HL-60/S4 treated with phorbol 12-myristate 13-acetate at 8.2 ng/mL for 4 days and 3 days (cell line): ENCODE measurements around the gene MPPED2.

ENCODE experiments used
- in situ Hi-C: fragments of 300-500 bp; cut with MboI; formaldehyde crosslinking; loops from 2 replicates; pipeline ENCODE4 v1.15.0; 2022; ENCODE audit warnings: low sequenced_read_pairs

The MPPED2 gene

DNA sequence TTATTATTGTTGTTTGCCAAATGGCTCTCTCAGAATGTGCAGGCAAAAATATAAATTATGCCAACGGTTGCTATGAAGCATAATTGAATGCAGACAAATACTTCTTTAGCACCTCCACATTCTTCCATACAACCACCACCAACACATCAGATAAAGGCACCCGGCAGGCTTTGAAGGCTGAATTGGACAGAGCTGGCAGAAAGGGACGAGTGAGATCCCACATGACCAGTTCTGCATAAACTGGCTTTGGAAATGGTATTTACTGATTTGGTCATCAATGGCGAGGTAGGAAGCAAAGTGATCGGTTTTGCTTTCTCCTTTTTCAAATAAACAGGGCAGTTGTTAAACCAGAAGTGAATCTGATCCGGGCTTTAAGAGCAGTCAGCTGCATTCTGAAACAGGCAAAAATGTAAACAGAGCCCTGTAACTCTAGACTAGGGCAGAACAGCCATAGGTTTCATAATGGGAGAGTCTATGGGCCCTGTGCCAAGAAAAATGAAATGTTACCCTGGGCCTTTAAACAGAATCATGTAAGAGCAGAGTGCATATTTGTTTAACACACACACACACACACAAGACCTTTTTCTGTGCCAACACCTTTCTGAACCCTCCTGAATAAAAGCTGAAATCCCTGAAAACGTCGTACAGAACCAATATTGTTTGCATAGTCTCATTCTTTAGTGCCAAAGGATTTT, 97.7 kb downstream of the MPPED2 start:
- in situ Hi-C loops = no loop called here

DNA sequence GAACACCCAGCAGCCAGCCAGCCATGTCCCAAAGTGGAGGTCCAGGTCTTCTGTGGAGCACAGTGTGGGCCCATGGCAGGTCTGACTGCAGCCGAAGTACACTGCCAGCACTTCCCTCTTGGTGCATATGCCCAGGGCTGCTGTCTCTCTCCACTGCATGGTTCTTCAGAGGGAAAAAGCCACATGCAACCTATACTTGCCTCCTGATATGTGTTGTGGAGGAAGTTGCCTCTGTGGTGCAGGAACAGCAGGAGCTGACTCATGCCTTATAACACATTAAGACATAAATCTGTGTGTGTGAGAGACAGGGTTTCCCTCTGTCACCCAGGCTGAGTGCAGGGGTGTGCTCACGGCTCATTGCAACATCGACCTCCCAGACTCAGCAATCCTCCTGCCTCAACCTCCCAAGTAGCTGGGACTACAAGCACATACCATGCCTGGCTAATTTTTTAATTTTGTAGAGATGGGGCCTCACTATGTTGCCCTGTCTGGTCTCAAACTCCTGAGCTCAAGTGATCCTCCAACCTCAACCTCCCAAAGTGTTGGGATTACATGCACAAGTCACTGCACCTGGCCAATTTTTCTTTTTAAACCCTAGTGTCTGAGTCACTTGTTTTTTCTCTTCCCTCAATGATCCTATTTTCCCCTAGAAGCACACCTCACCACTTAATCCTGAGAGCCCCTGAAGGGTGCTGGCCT, 98.8 kb downstream of the MPPED2 start:
- in situ Hi-C loops = no loop called here

DNA sequence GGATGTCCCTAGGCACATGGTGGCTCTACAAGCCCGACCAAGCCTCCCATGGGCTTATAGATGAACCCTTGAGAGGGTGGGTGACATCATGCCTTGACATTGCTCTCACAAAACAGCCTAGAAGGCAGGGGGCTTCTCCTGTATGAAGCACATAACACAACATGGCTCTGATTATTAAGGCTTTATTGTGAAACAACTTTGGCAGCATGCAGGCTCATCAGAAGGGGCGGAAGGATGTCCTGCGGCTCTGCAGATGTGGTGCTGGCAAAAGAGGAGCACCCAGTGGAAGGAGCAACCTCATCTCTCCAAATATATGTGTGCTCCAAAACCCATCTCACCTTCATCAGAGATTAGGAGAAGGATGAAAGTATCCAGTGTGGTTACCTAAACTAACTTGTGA, 100.4 kb downstream of the MPPED2 start:
- in situ Hi-C loops = no loop called here

DNA sequence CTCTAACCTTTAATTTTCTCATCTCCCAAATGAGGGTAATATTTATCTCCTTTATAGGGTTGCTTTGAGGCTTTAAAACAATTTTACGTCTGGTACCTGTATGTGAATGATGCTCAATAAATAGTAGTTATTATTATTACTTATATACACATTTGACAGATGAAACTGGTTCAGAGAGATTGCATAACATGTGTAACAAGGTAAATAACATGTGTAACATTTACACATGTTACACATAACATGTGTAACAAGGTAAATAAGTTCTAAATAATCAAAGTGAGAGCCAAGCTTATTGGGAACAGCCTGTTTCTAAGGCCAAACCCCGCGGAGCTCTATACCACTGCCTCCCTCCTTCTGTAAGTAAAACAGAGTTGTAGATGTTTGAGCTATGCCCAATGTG, 100.9 kb downstream of the MPPED2 start:
- in situ Hi-C loops = no loop called here

DNA sequence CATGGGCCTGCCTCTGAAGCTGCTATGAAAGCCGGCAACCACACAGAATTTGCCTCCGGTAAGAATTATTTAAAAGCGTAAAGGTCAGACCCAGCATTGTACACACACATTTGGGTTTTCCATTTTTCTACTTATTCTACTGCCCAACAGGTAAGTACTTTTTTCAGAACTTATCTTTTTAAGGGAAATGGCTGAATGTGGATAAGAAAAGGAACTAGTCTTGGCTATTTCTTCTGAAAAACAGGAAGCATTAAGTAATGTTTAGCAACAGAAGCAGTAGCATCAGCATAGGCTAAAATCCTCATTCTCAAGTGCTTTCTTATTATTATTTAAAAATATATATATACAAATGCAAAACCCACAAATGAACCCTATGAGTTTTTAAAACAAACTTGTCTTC, 103.1 kb downstream of the MPPED2 start:
- in situ Hi-C loops = no loop called here

DNA sequence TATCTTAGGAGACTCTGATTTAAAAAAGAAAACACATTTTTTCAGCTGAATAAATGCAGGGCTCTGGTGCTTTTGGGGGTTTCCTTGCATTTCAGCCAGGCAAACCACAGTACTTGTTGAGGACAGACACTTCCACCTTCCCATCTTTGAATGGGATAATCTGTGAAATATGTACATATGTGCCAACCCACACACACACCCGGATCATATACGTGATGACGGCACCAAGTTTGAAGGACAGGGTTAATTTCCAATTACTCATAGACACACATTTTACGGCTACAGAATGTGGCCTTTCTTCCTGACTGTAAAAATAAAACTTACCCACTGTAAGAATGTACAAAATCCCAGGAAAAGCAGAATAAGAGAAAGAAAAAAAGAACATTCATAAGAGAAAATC, 104.4 kb downstream of the MPPED2 start:
- in situ Hi-C loops = no loop called here

DNA sequence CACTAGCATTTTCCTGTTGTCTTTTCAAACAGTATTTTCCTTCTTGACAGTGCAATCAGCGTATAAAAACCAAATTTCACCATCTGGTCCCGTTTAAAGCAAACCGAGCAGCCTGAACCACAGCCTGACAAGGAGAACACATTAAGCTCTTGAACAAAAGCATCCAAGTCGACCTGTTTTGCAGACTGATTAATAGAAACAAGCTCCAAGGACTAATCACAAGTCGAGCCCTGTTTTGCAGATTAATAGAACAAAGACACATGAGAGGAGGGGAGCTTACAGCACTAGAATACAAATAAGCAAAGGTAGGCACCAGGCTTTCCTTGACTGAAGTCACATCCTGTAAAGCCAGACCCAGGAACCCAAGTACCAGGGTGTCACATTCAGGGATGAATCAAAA, 104.8 kb downstream of the MPPED2 start:
- in situ Hi-C loops = no loop called here

DNA sequence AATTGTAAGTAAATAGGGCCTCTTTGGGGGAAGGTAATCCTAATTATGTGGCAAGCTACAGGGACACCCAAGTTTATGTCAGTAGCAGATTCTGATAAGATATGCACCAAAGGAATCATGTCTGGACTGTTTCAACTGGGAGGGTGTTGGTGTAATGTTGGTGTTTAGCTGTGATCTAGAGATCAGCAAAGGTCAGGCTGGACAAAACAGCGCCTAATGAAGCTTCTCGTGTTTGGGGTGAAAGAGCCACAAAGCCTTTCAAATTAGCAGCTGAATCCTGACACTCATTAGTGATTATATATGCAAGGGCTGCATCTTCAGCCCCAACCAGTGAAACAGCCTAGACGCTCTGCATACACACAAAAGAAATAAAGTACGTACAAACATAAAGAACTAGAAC, 106.3 kb downstream of the MPPED2 start:
- in situ Hi-C loops = no loop called here

DNA sequence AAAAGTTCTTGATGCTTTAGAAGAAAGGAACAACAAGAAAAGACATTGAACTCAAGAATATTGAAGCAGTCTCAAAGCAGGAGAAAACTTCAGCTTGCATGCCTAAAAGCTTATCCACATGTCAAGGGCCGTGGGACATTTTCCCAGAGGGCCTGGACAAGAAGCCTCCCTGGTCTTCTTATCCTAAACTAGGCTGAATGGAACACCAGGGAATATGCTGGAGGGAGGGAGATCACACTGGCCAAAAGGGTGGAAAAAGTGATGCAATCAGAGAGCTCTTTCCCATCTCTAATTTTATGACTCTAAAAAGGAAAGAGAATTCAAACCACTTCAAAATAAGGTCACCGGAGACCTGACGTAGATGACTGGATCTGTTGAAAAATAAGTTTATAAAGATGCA, 107.2 kb downstream of the MPPED2 start:
- in situ Hi-C loops = no loop called here

DNA sequence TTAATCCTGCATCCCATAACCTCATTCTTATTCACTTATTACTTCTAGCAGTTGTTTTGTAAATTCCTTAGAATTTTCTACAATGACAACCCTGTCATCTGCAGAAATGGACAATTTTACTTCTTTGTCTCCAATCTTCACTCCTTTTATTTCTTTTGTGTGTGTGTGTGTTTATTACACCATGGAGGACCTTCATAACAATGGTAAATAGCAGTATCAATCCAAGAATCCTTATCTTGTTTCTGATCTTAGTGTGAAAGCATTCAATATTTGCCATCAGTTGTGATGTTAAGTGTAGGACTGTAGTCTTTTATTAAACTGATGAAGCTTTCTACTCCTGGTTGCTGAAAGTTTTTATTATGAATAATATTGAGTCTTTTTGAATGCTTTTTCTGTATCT, 109.1 kb downstream of the MPPED2 start:
- in situ Hi-C loops = no loop called here

DNA sequence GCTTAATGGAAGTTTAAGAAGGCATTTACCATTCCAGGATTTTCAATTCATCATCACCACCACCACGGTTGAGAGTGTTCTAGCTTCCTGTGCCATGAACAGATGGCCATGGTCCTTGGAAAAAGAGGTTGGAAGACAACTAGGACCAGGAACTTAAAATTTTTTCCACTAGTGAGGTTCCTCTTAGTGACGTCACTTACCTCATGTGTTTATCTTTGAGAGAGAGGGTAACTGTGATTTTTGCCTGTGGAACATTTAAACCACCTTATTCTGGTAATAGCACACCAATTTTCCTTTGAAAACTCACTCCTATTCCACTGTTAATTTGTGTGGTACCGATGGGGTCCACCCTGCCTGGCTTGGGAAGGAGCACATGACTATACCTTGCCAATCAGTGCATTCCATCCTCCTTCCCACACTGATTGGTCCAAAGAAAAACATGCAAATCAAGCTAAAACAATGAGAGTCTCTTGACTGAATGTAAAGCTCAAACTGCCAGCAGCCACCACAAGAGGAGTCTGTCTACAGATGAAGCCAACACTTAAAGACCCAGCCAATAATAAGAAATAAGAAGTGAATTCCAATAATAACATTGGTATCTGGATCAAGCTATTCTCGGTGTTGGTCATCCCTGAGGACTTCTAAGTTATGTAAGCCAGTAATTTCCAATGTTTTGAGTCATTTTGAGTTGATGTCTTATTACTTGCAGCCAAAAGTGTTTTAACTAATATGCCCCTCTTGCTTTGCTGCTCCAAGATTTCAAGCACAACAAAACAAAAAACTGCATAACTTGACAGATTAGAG, 111.8 kb downstream of the MPPED2 start:
- in situ Hi-C loops = no loop called here

DNA sequence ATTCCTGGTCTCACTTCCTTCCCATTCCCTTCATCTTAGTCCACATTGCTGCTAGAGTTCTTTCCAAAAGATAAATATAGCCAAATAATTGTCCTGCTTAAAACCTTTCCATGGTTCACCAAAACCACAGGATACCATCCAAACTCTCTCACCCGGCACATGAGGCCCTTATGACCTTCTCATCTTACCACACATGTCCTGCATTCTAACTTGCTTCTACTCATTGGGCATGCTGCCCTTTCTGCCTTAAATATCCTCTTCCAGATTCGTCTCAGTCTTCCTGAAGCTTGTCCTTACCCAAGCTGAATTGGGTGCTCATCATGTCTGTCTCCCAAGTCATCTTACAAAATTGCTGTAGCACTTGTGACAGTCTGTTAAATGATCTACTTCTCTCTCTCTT, 114.9 kb downstream of the MPPED2 start:
- in situ Hi-C loops = no loop called here

DNA sequence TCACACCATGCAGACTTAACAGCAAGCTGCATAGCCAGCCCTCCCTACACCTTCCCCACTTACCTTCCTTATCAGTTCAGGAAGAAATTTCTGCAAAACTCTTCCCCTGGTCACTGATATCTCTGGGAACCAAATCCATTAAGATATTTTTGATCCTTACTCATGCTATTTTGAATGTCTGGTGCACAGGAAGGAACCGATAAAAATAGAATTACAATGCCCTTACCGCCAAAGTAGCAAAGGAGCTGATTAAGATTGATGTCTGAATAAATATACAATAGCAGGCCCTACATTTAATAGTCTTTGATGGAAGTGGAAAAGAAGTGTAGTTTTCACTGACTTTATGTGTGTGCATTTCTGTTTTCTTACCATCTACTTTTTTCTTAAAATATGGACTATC, 117.3 kb downstream of the MPPED2 start:
- in situ Hi-C loops = no loop called here

DNA sequence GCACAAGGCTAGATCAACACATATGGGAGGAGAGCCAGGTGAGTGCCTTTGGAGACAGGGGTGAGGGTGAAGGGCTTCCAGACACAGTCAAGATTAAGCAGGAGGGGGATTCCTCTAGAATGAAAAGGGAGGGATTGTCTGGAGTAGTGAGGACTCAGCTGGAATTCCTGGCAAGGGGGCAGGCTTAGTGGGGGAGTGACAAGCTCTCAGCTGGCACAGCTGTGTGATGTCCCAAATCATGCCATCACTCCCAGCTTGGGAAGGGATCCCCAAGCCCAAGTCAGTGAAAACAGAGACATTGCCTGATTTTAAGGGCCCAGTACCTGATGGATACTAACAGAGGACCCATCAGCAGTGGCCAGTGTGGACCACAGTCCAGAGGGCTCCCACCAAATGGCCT, 119.0 kb downstream of the MPPED2 start:
- in situ Hi-C loops = no loop called here

DNA sequence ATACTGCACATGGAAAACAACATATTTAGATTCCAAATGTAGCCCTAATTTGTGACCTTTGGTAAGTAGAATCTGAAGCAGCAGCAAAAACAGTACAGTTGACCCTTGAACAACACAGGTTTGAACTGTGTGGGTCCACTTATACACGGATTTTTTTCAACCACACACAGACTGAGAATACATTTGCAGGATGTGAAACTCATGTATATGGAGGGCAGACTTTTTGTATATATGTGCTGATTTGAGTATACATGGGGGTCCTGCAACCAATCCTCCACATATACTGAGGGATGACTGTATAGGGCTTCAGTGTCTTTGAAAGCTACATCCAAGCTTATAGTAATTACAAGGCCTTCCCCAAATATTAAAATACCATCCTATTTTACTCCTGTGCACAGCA, 120.5 kb downstream of the MPPED2 start:
- in situ Hi-C loops = no loop called here

DNA sequence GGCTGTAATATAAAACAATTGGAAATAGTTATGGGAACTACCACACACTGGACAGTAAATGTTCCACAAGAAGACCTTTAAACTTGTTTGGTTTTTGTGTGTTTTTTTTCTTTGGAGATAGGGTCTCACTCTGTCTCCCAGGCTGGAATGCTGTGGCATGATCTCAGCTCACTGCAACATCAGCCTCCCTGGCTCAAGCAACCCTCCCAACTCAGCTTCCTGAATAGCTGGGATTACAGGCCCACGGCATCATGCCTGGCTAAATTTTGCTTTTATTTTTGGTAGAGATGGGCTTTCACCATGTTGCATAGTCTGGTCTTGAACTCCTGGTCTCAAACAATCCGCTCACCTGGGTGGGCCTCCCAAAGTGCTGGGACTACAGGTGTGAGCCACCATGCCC, 121.0 kb downstream of the MPPED2 start:
- in situ Hi-C loops = no loop called here

DNA sequence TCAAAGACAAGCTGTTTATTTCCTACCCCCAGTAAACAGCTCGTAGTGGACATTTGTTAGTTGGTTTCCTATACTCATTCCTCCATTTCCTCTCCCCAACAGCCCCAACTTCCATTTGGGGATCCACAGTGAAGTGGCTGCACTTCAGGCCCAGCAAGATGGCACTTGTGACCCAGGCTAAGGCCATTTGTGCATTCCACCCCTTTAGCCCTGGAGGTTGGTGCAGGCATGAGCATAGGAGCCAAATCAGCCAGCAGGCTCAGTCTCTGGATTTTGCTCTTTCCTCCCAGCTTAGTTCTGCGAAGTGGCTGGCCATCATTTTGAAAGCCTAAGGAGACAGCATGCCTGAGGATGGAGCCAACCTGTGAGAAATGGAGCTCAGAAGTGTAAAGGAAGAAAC, 122.9 kb downstream of the MPPED2 start:
- in situ Hi-C loops = no loop called here

DNA sequence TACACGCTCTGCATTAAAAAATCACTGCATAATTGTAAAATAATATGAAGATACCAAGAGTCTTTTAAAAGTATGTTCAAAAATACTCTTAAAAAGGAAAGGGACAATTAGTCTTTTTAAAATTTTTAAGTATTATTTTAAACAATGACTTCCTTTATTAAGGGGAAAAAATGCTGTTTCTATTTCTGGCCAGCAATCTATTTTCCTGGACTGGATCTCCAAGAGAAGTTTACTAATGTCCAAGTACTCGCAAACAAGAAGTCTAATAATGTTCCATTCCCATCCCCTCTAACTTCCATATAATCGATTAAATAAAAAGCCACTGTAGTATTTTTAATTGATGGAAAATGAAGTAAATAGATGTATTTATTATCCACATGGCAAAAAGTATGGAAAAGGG, 123.7 kb downstream of the MPPED2 start:
- in situ Hi-C loops = no loop called here

DNA sequence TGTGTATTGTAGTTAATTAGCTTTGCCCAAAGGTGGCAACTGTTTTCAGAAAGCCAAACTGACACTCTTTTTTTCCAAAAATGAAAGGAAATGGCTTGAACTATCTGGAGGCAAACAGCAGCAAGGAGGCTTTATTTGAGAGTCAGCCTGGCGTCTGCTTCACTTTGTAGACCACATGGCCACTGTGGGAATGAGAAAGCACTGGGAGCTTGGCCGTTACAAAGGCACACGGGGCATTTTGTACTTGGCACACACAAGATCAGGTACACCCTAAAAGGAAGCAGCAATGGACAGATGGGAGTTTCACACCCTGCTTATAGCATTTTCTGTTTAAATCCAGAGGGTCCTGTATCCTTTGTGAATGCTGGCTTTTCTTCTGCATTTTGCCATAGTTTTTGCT, 126.3 kb downstream of the MPPED2 start:
- in situ Hi-C loops = no loop called here

DNA sequence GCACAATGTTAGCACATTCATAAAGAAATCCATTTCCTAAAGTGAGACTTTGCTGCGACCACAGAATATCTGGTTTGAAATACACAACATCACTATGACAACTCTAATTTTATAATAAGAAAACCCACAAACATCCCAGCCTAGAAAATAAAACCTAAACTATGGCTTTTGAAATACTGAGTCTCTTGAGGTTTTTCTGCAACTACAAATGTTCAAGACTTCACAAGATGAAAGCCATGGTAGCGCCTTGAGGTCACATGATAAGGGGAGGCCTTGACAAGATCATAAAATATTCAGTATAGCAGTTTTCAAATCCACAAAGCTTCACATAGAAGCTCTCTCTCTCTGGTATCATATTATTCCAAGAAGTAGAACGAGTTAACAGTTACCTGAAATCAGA, 126.8 kb downstream of the MPPED2 start:
- in situ Hi-C loops = no loop called here

DNA sequence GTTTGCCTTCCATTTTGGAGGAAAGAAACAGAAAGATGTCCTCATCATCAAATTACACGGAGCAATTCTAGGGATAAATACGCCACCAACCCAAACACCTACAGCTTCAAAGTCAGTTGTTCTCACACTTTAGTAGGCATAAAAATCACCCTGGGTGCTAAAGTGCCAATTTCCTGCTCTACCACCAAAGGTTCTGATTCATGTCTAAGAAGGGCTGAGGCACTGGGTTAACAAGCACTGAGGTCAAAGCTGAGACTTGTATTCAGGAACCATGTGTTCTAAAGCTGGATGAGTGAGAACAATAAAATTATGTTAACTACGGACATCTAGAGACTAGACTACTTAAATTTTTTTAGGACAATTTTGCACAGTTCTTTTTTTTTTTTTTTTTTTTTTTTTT, 127.6 kb downstream of the MPPED2 start:
- in situ Hi-C loops = no loop called here

DNA sequence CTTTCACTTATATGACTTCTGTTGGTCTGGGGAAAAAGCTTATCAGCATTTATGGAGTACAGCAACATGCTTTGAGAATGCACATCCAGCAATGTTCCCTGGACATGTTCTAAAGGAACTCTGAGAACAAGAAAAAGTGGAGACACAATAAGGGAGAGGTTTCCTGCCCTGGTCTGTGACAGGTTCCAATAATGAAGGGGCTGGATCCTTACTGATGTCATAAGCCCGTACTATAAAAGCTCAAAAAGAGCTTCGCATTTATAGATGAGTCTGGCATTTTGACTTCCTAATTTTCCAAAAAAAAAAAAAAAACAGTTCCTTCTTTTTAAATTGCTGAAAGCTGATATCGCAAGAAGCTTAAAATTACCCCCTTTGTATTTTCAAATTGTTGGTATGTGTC, 129.1 kb downstream of the MPPED2 start:
- in situ Hi-C loops = no loop called here
